GM12878 (cell line): Measurements from ENCODE around the gene KCNQ1. TPM values are rescaled to one million over a fixed set of nuclear protein-coding genes. Genes with fewer than 3 reads are reported as not detected.

Experiments
- BCLAF1 ChIP-seq: fragments of 450-650 bp; IDR thresholded peaks from 2 replicates; pipeline ENCODE4 v1.6.1; 2017; ENCODE audit warnings: antibody characterized with exemption, mild to moderate bottlenecking, moderate library complexity
- IKZF1 ChIP-seq: fragments of 450-650 bp; conservative IDR thresholded peaks from 2 replicates; pipeline ENCODE4 v1.6.1; 2017; ENCODE audit warnings: antibody characterized with exemption, mild to moderate bottlenecking
- IRF4 ChIP-seq: IDR thresholded peaks from 2 replicates; pipeline ENCODE4 v1.6.1; 2011; ENCODE audit warnings: low read depth, low read length
- RCOR1 ChIP-seq: conservative IDR thresholded peaks from 2 replicates; pipeline ENCODE4 v1.6.1; 2012; ENCODE audit warnings: low read depth, low read length, improper control_type of control experiment
- RELB ChIP-seq: fragments of 450-650 bp; IDR thresholded peaks from 2 replicates; pipeline ENCODE4 v1.6.1; 2017; ENCODE audit warnings: low read depth, mild to moderate bottlenecking, moderate library complexity
- SPI1 ChIP-seq: IDR thresholded peaks from 2 replicates; pipeline ENCODE4 v1.6.1; 2011; ENCODE audit warnings: low read depth, mild to moderate bottlenecking, low read length, moderate library complexity, borderline replicate concordance; ENCODE audit not compliant: insufficient read depth
- TCF12 ChIP-seq: IDR thresholded peaks from 2 replicates; pipeline ENCODE4 v1.6.1; 2011; ENCODE audit warnings: low read depth, mild to moderate bottlenecking, low read length
- ZBTB40 ChIP-seq: fragments of 450-650 bp; IDR thresholded peaks from 2 replicates; pipeline ENCODE4 v1.6.1; 2016; ENCODE audit warnings: mild to moderate bottlenecking, moderate library complexity, borderline replicate concordance
- polyA plus RNA-seq, 11 experiments: library from polyadenylated mRNA; depleted of rRNA in 4 of 11; unstranded in 6 of 11; stranded (reverse) in 5 of 11; fragments of >200 nt; fragmentation: Nextera tagmentation in 4 of 11; fragmentation: Illumina TruSeq in 1 of 11; extraction: Ambion mirVana in 4 of 11; extraction: Trizol in 1 of 11; gene quantifications; 1 replicate in 1 of 11; 2 replicates in 10 of 11; pipeline versions ENCODE4 v1.2.1 to v1.2.3, GENCODE V29; 2011 to 2016; ENCODE audit warnings: inconsistent platforms in 2 of 11, missing spikeins in 2 of 11, low read depth in 1 of 11
- total RNA-seq, 4 experiments: library from RNA; depleted of rRNA in 3 of 4; stranded (reverse); fragments of >200 nt in 3 of 4; fragmentation: Illumina TruSeq in 1 of 4; extraction: Trizol in 1 of 4; gene quantifications; 2 replicates each; pipeline versions ENCODE4 v1.2.1 to v1.2.3, GENCODE V29; 2013 to 2021

The KCNQ1 gene
- total and polyA plus RNA-seq, 10 of the 15 experiments (the other 5 are each of a cell fraction or from before 2014, with no cell fraction given): 0.03 to 0.15 (median 0.12) TPM; not detected in 7

- TF ChIP-seq BCLAF1 (no peak), SPI1 (peak; percentile 99), ZBTB40 (no peak), IRF4 (peak; percentile 79; the same call in 1 of the 2 replicates), IKZF1 (peak; percentile 95), RCOR1 (0 out of 2 replicates have a peak, but pooled peaks have one; percentile 62), RELB (peak; percentile 64), TCF12 (0 out of 2 replicates have a peak, but pooled peaks have one; percentile 62)
Observed at GRCh38 chr11:2526808-2527381, 82.1 kb downstream of the KCNQ1 start (continued).
